ENCODE data around the gene CDY2B.
"Not testable (repeated sequence)": the region's sequence is repeated elsewhere in the genome, so short reads cannot be mapped to it uniquely, and the experiment has no call there.

Gene CDY2B

GRCh38 chrY:17880120-17880519 lies at the start of gene CDY2B:
Gene CDY2B (minus strand): TSS chrY:17880220. CDS start chrY:17879892, 328 bp downstream.
- DNase-seq: not testable (repeated sequence)

- not testable (repeated sequence) for DNase-seq
Measured at GRCh38 chrY:17908009-17908408, 28.0 kb upstream of the CDY2B start.

- DNase-seq: not testable (repeated sequence)
Measured at GRCh38 chrY:17907351-17907750, 27.3 kb upstream of the CDY2B start.

- not testable (repeated sequence) for DNase-seq
Measured at GRCh38 chrY:17881697-17882096, 1.7 kb upstream of the CDY2B start.

GRCh38 chrY:17876767-17877166 lies 3.3 kb downstream of the CDY2B start:
- not testable (repeated sequence) for DNase-seq

- DNase-seq: not testable (repeated sequence)
Measured at GRCh38 chrY:17875401-17875800, 4.6 kb downstream of the CDY2B start.

- not testable (repeated sequence) for DNase-seq
Measured at GRCh38 chrY:17871194-17871903, 8.7 kb downstream of the CDY2B start.

GRCh38 chrY:17870737-17871136 lies 9.3 kb downstream of the CDY2B start:
- DNase-seq: not testable (repeated sequence)

- DNase-seq: not testable (repeated sequence)
Measured at GRCh38 chrY:17867850-17868249, 12.2 kb downstream of the CDY2B start.

GRCh38 chrY:17860634-17861033 lies 19.4 kb downstream of the CDY2B start:
- DNase-seq: not testable (repeated sequence)

- DNase-seq: not testable (repeated sequence)
Measured at GRCh38 chrY:17856963-17857848, 22.8 kb downstream of the CDY2B start.

GRCh38 chrY:17856508-17856907 lies 23.5 kb downstream of the CDY2B start:
- not testable (repeated sequence) for DNase-seq

GRCh38 chrY:17849131-17849530 lies 30.9 kb downstream of the CDY2B start:
- not testable (repeated sequence) for DNase-seq

- DNase-seq: not testable (repeated sequence)
Measured at GRCh38 chrY:17832149-17832548, 47.9 kb downstream of the CDY2B start.
